Urinary bladder (tissue), 4 donors: ENCODE results near the gene TSPY8. TPM values are rescaled to one million over a fixed set of nuclear protein-coding genes. Genes with fewer than 3 reads are reported as not detected.
"Not testable (repeated sequence)": the region's sequence is repeated elsewhere in the genome, so short reads cannot be mapped to it uniquely, and the experiment has no call there.

Experiments used
- DNase-seq: peaks from one replicate; pipeline ENCODE4 v3.0.0-alpha.2; 2015; ENCODE audit errors: extremely low spot score
- H3K27ac ChIP-seq: one replicate; pipeline ENCODE4 v1.5.1; 2013; ENCODE audit warnings: low read depth, mild to moderate bottlenecking, moderate library complexity
- H3K36me3 ChIP-seq: one replicate; pipeline ENCODE4 v1.6.1; 2013; ENCODE audit warnings: mild to moderate bottlenecking, moderate library complexity; ENCODE audit not compliant: insufficient read depth
- H3K4me1 ChIP-seq: one replicate; pipeline ENCODE4 v1.6.1; 2013; ENCODE audit warnings: mild to moderate bottlenecking, moderate library complexity; ENCODE audit not compliant: insufficient read depth
- H3K4me3 ChIP-seq: one replicate; pipeline ENCODE4 v1.5.1; 2013; ENCODE audit warnings: low read depth, low read length
- WGBS: extraction: QIAGEN DNeasy Blood & Tissue Kit; methylation state at CpG from one replicate; pipeline ENCODE4 v1.1.7; 2013; 5-methylcytosine and 5-hydroxymethylcytosine counted together
- polyA plus RNA-seq: library from polyadenylated mRNA; stranded (reverse); fragments of 200-250 nt; gene quantifications from one replicate; pipeline ENCODE4 v1.2.3, GENCODE V29; 2013
- small RNA-seq: library from RNA; depleted of rRNA; stranded (forward); fragments of <200 nt; gene quantifications from one replicate; pipeline ENCODE3, GENCODE V24; 2014
- total RNA-seq: library from RNA; depleted of rRNA; stranded (reverse); fragments of >200 nt; gene quantifications from one replicate; pipeline ENCODE4 v1.2.3, GENCODE V29; 2014
- donor health status: healthy with polysubstance abuse.
- donor health status: healthy.

The TSPY8 gene
- not detected for total RNA-seq
- polyA plus RNA-seq = not detected

GRCh38 chrY:9357497-9357896, at the start of gene TSPY8:
TSPY8 (plus strand) TSS chrY:9357797; CDS start chrY:9357843, 46 bp downstream.
- not testable (repeated sequence) for H3K36me3 ChIP-seq, H3K27ac ChIP-seq, H3K4me1 ChIP-seq, H3K4me3 ChIP-seq, DNase-seq
- no CpG with 5 or more reads among the region's 25 CpGs for WGBS

- 64% methylated on average over 7 of the region's 7 CpGs for WGBS
- no peak overlapping the region for H3K4me3 ChIP-seq
- no peak overlapping the region for H3K27ac ChIP-seq
Observed at GRCh38 chrY:9320996-9321395, 36.6 kb upstream of the TSPY8 start.

GRCh38 chrY:9337164-9337563, 20.4 kb upstream of the TSPY8 start, which contains the start of gene TSPY4:
TSPY4 (plus strand) TSS chrY:9337464; CDS start chrY:9337510, 46 bp downstream.
- H3K4me1 ChIP-seq, H3K4me3 ChIP-seq, H3K27ac ChIP-seq, H3K36me3 ChIP-seq, DNase-seq: not testable (repeated sequence)
- WGBS = 81% methylated on average over 7 of the region's 26 CpGs

More at GRCh38 chrY:9320996-9321395, 36.6 kb upstream of the TSPY8 start:
- DNase-seq = no peak
- H3K36me3 ChIP-seq = no peaks in the 10 kb centered on the region
- H3K4me1 ChIP-seq = no peaks in the 10 kb centered on the region

- not testable (repeated sequence) for H3K36me3 ChIP-seq, H3K4me3 ChIP-seq, H3K27ac ChIP-seq, DNase-seq, H3K4me1 ChIP-seq
- WGBS = 90% methylated on average over 13 of the region's 26 CpGs
Observed at GRCh38 chrY:9396527-9396926, 38.9 kb downstream of the TSPY8 start.

- H3K4me1 ChIP-seq, H3K27ac ChIP-seq, H3K36me3 ChIP-seq, H3K4me3 ChIP-seq, DNase-seq: not testable (repeated sequence)
- no CpG with 5 or more reads among the region's 26 CpGs for WGBS
Observed at GRCh38 chrY:9398121-9398520, 40.5 kb downstream of the TSPY8 start, which contains the start of gene TSPY3. TSPY3 (plus strand) TSS chrY:9398421; CDS start chrY:9398467, 46 bp downstream.

Small RNAs within 50 kb of the gene (small RNA-seq; reads per million reads assigned to genes)
- not detected for gene AC006158.1

Other genes starting within 250 kb of the TSPY8 start
- not detected for gene TSPY4, start 20.3 kb upstream of the TSPY8 start, total RNA-seq
- gene TSPY4, start 20.3 kb upstream of the TSPY8 start, polyA plus RNA-seq = not detected
- not detected for gene TSPY3, start 40.6 kb downstream of the TSPY8 start, total RNA-seq
- gene TSPY3, start 40.6 kb downstream of the TSPY8 start, polyA plus RNA-seq = not detected
- not detected for gene TSPY1, start 109.2 kb downstream of the TSPY8 start, total RNA-seq
- not detected for gene TSPY1, start 109.2 kb downstream of the TSPY8 start, polyA plus RNA-seq
- not detected for gene TSPY9, start 129.5 kb downstream of the TSPY8 start, total RNA-seq
- gene TSPY9, start 129.5 kb downstream of the TSPY8 start, polyA plus RNA-seq = not detected
- gene TSPY10, start 170.1 kb downstream of the TSPY8 start, total RNA-seq = not detected
- gene TSPY10, start 170.1 kb downstream of the TSPY8 start, polyA plus RNA-seq = not detected